ENCODE results near the gene KEL.

DNA sequence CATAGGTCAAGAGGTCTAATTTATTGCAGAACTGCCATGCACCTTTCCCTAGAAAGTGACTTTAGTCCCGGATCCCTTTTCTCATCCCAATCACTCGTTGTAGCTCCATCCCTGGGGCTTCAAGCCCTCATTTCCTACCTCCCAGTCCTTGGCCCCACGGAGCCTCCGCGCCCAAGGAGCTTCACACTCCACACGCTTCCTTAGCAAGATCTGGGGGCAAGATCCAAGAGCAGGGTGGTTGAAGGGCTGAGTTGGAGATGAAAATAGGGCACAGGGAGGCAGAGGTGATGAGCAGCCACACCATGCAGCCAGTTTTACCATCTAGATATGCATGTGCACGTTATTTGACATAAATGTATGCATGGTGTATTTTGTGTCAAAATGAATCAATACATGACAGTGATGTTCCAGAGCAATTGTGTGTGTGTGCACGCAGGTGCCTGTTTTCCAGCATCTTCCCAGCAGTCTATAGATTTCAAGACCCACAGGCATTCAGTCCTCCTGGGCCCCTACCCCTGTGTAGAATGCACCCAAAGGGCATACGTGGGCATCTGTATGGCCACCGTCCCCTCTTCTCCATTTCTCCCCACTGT, 70.6 kb downstream of the KEL start:
- TF ChIP-seq POLR2A (IDR thresholded peaks at IDR 0.05) (no peak), POLR2AphosphoS5 (IDR thresholded peaks at IDR 0.05) (no peak)
- TF ChIP-seq, protein P1, sequence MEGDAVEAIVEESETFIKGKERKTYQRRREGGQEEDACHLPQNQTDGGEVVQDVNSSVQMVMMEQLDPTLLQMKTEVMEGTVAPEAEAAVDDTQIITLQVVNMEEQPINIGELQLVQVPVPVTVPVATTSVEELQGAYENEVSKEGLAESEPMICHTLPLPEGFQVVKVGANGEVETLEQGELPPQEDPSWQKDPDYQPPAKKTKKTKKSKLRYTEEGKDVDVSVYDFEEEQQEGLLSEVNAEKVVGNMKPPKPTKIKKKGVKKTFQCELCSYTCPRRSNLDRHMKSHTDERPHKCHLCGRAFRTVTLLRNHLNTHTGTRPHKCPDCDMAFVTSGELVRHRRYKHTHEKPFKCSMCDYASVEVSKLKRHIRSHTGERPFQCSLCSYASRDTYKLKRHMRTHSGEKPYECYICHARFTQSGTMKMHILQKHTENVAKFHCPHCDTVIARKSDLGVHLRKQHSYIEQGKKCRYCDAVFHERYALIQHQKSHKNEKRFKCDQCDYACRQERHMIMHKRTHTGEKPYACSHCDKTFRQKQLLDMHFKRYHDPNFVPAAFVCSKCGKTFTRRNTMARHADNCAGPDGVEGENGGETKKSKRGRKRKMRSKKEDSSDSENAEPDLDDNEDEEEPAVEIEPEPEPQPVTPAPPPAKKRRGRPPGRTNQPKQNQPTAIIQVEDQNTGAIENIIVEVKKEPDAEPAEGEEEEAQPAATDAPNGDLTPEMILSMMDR (IDR thresholded peaks at IDR 0.05): no peak
